Stimulated activated CD4-positive, alpha-beta T cell treated with anti-CD3 and anti-CD28 coated beads, Interleukin-12 subunit alpha, Interleukin-12 subunit beta, amount 100 ng/mL, for 24 hours (primary cell): Measurements from ENCODE around the gene TAF1B.
A peak's percentile ranks its signal among the peaks of the same experiment; 100 is the strongest.

ENCODE experiments used
- DNase-seq, 2 experiments: peaks; one replicate each; pipeline ENCODE4 v3.0.0-alpha.2; 2020; ENCODE audit warnings: low read depth in 2 of 2

Gene TAF1B

DNA sequence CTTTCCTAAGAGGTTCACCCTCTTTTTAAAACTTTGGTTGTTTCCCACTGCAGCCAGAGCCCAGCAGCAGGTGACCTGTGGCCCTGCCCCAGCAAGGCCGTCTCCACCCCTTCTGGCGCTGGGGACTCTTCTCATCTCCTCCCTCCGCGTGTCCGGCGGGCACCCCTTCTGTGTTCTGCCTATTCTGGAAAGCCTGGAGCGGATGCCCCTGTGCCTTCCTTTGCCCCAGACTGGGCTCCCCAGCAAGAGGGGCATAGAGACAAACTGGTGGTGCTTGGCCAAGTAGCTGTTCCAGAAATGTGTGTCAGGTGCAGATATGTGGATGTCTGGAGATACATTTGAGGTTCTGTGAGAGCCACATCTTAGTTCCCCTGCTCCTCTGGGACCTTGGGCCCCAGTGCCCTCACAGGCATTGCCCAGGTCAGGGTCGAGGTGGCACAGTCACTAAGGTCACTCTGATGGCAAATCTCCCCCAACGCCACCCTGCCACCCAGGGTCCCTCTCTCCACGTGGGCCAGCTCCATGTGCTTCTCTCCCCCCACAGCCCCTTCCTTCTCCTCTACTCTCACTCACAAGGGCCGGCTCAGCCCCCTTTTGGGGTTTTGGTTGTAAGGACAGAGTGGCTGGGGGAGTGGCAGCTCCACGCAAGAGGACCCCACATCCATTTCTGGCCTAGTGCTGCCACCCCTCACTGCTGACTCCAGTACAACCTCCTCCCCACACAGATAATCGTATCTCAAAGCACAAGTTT, 35.5 kb upstream of the TAF1B start:
- DNase-seq, result no peak

DNA sequence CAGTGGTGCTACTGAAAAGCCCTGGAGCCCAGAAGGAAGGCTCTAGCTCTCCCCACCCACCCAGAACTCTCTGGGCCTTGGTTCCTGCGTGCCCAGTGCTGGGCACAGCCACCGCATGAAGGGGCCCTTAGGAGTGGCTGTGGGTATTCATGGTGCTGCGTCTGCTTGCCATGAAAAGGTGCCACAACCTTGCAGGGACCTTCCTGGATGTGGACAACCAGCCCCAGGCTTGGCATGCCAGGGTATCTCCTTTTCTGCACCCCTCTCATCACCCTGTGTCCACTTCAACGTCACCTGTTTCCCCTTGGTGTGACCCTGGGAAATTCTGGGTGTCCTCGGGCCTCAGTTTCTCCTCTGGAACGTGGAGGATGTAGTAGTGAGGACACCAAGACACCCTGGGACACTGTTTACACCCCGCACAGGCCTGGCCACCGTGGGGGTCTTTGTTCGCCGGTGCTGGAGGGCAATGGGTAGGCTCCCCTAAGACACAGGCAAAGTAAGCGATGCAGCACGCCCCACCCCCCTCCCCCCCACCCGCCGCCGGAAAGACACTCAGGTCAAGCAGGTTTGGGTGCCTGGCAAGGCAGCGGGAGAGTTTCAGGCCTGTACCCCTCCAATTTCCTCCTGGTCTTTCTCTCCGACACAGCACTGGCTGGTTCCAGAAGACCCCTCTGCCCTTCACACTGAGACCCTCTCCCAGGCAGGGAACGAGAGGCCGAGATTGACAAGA, 34.8 kb upstream of the TAF1B start:
- DNase-seq, result no peak

DNA sequence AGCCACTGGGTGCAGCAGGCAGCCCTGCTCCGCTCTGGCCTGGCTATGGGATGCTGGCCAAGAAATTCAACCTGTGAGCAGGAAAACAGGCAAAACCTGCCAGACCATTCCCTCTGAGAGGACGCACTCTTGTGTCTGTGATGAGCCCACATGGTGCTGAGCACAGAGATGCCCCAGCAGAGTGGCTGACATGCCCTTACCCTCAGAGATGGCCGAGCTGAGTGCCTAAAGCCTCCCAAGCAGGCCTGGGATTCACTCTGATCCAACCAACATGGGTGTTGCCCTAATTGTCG, 34.3 kb upstream of the TAF1B start:
- DNase-seq, result no peak

DNA sequence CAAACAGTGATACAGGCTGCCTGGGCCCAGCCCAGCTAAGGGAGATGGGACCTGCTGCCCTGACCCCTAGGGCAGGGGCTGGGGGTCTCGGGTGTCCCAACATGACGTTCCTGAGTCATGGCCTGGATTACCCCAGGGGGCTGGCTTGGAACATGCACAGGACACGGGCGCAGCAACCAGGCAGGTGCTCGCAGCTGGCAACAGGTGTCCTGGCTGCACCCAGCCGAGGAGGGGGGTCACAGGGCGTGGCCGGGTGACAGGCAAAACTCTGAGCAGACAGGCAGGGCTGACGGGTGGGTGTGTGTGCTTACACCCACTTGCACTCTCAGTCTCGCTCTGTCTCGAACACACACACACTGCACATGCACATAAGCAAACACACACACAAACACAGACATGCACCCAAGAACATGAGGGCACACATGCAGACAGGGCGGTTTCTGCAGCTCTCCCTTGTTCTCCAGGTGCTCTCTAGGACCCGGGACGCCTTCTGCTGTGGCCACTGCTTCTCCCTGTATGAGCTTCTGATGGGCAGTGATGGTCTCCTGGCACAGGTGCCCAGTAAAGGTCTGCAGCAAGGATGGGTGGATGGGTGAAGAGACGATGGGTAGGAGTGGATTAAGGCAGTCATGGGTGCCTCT, 33.7 kb upstream of the TAF1B start:
- DNase-seq, result no peak

DNA sequence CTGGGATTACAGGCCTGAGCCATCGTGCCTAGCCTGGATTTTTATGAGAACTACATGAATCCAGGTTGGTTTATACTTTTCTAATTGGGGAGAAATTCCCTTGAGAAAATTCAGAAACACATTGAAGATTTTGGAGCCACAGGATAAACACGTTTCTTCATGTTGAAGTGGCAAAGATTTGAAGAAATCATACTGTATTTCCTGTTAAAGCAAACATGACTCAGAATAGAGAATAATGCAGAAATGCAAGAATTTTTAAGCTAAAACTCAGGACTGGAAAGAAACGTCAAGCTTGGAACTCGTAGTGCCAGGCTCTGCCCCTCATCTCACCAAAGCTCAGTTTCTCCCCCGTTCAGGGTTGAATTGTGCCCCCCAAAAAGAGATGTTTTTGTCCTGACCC, 32.1 kb upstream of the TAF1B start:
- no peak for DNase-seq

DNA sequence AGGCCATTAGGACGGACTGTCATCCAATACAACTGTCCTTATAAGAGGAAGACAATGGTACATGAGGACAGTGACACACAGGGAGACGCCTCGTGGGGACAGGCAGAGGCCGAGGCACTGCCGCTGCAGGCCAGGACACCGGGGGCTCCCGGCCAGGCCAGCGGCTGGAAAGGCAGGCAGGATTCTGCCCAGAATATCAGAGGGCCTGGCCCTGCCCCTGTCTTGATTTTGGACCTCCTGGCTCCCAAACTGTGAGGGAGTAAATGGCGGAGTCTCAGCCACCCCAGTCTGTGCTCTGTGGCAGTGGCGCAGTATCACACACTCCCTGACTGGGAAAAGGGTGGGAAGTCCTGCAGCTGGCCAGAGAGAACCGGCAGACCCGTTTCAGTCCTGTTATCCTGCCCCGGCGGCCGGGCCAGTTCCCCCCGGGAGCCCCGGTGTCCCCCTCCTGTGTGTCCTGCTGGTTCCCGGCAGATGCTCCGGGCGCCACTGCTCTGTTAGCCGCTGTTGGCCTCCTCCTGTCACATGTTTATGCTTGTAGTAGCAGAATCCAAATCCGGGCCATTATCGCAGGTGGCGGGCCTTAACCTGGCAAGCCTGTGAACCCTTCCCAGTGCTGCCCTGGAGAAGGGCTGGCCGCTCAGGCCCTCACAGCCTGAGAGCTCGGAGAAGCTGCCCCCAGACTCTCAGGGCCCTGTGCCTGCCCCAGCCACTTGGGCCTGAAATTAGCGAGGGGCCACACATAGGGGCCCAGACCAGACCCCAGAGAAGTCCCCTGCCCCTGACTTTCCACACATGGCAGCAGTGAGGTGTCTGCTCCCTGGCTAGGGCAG, 31.4 kb upstream of the TAF1B start:
- no peak for DNase-seq

DNA sequence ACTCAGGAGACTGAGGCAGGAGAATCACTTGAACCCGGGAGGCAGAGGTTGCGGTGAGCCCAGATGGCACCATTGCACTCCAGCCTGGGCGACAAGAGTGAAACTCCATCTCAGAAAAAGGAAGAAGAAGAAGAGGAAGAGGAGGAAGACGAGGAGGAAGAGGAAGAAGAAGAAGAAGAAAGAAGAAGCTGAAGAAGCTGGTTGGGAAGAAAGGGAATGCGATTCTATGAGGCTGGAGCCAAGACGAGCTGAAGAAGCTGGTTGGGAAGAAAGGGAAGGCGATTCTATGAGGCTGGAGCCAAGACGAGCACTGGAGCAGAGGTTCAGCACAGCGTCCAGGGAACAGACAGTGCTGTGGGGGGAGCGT, 30.3 kb upstream of the TAF1B start:
- DNase-seq, result no peak

DNA sequence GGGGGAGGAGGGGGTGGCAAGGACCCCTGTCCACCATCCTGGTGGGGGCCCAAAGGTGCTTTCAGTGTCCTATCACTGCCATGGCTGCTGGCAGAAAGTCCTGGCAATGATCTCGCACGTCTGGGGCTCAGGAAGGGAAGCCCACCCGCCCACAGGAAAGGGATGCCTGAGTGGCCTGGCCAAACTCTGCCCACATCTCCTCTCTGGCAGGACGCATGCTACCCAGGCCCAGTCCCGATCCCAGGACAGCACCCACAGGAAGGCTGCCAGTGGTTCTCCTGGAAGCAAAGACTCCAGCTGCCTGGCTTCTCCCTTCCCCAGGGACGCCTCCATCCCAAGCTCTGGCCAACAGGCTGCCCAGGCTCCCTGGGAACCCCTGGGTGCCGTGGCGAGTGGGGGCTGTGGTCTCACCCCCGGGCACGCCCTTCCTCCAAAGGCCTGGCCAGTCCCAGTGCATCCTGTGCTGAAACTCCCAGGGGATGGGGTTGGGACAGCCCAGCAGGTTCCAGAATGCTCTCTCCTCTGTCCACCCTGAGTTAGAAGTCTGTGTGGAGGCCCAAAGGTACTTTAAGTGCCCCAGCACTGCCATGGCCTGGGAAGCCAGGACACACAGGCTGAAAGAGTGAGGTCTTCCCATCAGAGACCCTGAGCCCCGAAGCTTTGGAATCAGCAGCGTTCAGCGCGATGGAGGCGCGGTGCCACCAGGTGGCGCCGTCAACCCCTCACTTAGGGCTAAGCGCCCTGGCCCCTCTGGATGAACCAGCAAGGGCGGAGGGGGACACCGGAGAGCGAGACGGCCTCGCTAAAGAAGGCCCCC, 29.8 kb upstream of the TAF1B start:
- DNase-seq, result peak; percentile 37 to 69

DNA sequence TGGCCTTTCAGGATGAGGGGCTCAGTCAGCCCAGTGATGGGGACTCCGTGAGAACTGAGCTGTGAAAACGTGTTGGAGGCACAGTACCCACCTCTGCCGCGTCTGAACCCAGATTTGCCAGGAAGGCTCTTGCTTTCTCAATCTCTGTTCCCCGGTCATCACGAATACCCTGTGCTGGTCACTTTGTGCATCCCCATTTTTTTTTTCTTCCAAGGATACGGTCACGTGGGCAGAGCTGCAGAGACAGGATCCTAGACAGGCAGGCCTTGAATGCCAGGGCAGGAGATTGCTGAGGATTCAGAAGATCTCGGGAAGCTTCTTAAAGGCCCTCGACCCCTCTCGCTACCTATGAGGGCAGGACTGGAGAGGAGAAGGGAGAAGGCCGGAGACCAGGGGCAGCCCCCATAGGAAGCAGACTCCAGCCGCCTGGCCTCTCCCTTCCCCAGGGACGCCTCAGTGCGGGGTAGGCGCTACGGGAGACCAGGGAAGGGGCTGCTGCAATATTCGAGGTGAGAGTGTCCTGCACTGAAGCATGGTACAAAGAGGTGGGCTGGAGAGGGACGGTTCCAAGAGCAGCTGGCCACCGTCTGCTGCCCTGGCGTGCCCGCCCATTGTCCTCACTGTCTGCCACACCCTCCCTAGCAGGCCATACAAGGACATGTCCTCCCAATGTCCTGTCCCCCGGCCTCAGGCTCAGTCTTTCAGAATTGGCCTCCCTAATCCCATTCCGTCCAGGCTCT, 29.0 kb upstream of the TAF1B start:
- no peak for DNase-seq

DNA sequence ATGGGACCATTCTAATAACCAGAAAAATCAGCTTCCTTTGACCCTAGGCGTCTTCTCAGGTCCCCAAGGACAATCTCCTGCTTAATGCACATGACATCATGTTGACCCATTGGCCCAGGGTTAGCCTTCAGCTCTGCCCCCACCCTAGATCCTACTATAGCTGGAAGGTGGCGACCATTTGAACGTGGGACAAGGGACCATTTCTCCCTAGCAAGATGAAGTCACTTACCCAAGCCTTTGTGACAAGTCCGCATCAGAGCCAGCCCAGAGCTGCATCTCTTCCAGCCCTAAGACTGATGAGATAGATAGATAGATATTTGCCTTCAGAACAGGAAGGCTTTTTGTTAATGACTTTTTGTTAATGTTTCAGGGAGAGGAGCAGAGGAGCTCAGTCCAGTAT, 28.2 kb upstream of the TAF1B start:
- no peak for DNase-seq

DNA sequence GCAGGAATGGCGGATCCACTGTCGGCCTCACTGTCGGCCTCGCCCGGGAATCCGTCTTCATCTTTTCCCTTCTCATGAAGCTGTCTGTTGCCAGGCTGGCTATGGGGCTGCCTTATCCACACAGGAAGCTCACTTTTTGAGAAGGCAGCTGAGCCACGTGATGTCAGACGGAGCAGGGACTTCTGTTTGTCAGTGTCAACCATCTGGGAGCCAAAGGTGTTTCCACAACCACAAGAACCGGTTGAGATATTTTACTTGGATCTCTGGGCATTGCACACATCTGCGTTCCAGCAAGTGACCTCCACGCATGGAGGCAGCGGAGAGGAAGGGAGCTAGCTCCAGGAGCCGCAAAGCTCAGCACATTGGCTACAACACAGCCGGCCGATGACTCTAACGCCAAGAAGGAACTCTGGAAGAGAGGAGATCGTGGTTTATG, 27.4 kb upstream of the TAF1B start:
- DNase-seq, result no peak

DNA sequence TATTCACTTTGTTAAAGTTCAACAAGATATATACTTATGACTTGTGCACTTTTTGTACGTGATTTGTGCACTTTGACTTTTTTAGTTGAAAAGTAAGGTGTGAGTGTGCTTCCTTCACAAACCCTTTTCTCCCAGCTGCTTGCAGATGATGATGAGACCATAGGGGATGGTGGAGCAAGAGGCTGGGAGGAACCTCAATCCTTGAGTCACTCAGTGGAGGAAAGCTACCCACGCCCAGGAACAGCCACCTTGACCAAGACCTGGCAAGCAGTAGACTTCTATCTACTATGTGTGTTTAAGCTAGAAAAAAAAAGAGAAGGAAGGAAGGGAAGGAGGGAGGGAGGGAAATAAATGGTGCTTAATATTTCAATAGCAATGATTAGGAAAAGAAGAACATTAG, 25.2 kb upstream of the TAF1B start:
- no peak for DNase-seq

DNA sequence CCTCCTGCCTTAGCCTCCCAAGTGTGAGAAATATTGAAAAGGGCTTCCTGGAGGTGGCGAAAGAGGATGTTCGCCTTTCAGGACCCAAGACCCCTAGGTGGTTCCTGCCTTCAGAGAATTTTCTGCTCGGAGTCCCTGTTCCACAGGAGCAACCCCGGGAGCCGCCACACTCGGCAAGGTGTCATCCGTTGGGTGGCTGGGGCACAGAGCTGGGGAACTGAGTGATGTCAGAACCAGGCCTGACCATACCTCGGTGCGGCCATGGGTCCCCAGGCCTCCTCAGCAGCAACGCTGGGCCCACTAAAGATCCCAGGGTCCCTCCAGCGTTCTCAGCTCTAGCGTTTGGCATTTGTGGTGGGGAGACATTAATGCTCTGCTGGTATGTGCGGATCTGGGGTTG, 23.7 kb upstream of the TAF1B start:
- no peak for DNase-seq

DNA sequence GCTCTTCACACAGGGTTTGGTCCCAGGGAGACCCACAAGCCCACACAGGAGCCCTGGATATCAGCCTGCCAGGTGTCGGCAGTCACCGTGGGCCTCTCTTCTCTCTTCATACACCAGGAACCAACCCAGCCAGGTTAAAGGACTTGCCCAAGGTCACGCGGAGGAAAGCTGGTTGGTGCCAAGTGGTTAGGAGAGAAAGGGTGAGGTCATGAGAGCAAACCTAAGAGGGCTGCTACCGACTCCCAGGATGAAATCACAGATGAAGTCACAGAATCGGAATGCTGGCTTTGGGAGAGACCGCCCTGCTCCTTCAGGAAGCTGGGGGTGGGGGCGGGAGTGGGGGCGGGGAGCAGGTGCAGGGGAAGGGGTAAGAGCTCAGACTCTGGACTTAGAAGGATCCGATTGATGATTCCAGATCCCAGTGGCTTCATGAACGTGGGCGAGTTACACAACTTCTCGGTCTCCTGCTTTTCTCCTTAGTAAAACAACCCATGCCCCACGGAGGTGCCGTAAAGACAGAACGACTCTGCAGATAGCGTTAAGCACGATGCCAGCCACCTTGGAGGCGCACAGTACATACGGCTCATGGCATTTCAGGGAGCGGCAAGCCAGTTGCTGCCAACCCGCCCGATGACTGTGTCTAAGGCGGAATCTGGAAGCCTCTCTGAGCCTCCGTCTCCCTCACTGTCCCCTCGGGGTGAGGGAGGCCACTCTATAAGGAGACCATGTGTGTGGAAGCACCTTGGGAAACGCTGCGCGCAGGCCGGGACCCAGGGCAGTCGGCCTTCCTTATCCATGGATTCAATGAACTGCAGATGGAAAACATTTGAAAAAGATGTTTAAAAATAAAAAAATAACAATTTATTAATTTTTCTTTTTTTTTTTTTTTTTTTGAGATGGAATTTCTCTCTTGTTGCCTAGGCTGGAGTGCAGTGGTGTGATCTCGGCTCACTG, 23.0 kb upstream of the TAF1B start:
- DNase-seq, result no peak

DNA sequence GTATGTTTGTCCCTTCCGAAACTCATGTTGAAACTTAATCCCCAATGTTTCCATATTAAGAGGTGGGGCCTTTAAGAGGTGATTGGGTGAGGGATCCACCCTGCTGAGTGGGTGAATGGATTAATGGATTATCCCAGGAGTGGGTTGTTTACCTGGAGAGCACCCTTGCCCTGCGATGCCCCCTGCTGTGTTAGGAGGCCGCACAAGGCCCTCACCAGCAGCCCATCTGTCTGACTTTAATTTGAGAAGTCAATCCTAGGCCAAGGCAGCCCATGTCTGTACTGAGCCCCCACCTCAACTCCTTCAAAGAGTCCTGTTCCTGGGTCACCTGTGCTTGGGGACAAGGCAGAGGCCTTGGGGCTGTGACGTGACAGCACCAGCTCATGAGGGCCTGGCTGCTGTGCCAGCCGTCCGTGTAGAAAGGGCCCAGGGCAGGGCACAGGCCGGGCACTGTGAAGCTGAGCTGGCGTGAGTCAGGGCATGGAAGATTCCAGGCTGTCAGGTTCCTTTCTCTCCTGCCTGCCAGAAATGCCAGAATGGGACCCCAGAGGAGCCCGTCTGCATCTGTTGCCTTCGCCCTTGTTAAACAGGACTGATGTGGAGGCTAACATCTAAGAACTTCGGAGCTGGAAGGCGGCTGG, 21.3 kb upstream of the TAF1B start:
- no peak for DNase-seq

DNA sequence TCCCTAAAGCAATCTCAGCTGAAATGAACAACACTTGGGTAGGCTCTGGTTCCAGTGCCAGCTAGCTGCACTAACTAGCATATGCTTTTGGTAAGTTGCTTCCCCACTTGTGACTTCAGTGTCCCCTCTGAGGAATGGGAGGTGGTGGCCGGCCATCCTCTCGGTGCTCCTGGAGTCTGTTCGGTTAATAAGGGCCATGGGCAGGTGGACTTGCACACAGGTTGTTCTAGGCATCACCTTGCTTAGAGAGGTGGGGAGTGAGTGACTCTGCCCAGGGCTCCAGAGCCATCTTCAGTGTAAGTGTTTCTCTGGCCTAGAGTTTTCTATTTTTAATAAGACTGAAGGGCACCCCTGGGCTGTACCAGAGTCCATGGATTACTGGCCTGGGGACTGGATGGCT, 18.8 kb upstream of the TAF1B start:
- no peak for DNase-seq

DNA sequence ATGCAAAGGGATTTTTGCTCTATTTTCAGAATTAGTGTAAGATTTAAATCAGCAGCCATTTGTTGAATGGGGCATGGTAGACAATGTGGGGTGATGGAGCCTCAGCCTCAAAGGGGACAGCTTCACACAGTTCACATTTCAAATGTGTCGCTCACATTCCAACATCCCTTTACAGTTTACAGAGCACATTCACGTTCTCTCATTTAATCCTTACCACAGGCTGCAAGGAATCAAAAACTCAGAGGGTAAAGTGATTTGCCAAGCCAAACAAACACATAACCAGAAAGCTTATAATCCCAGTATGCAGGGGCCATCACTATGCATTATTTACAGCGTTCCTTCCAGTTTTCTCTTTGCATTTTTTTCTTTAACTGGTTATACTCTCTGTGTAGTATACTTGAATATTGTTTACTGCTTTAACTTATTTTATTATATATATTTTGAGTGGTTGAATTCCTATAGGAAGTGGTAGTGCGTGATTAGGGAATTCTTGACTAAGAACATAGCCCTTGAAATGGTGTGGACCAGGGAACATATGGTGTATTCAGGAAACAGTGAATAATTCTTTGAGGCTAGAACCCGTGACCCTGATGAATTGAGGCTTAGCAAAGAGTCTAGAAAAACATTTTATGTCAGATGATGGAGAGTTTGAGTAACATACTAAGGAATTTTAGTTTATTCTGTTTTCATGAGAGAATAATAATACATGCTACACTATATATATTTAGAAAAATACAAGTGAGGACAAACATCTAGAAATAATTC, 18.1 kb upstream of the TAF1B start:
- no peak for DNase-seq

DNA sequence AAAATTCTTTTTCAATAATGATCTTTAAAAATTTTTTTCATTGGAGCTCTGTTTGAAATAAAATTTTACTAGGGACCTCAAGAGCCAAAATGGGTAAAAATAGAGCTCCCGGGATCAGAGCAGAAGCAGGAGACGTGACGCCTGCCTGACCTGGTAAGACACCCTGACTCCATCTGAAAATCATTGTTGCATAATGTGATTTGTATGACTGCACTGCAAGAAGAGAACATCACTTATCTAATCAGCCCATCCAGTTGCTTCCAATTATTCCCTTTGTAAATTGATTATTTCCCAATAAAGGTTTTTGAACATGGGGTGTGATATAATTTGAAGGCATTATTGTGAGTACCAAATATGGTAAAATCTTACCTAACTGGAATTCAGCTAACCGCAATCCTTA, 17.1 kb upstream of the TAF1B start:
- DNase-seq, result no peak
